ENCODE data around the gene SYN1. TPM values are rescaled to one million over a fixed set of nuclear protein-coding genes. Genes with fewer than 3 reads are reported as not detected.

SYN1 gene
- total RNA-seq, 1 experiment from 2014 or later: 0.26 TPM

DNA sequence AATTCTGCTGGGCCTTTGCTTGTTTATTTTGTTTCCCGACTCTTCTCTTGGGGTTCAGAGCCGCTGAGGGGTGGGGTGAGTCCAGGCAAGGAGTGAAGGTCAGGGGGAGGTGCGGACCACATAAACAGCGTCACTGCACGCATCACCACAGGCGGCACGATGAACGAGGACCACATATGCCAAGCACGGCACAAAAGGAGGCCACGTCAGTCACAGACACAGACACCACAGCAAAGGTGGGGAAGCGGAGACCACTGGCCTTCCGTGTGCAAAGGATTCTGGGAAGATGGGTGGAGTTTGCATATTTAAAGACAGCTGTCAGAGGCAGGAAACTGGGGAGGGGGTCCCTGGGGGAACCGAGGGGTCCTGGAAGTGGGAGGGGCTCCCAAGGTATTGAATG lies 47.8 kb downstream of the SYN1 start:
- Histone ChIP-seq H3K27me3 (no peaks in the 10 kb centered on the region), H3K9me3 (no peaks in the 10 kb centered on the region), H3K4me3 (no peak overlapping the region), H3K36me3 (peaks cover 6% of the 10 kb centered on the region)
- no peak for DNase-seq

DNA sequence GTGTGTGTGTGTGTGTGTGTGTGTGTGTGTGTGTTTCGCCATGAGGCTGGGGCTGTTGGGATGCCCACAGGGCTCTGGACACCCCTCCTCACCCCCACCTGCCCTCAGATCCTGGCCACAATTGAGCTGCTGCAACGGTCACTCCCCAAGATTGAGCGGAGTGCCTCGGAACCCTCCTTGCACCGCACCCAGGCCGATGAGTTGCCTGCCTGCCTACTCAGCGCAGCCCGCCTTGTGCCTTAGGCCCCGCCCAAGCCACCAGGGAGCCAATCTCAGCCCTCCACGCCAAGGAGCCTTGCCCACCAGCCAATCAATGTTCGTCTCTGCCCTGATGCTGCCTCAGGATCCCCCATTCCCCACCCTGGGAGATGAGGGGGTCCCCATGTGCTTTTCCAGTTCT lies 48.4 kb downstream of the SYN1 start:
- H3K4me3 ChIP-seq: no peak overlapping the region
- H3K27me3 ChIP-seq: no peaks in the 10 kb centered on the region
- no peak for DNase-seq
- H3K9me3 ChIP-seq: no peaks in the 10 kb centered on the region
- H3K36me3 ChIP-seq: peaks cover 6% of the 10 kb centered on the region

- no peak for DNase-seq
- no peaks in the 10 kb centered on the region for H3K27me3 ChIP-seq
- H3K4me3 ChIP-seq: no peak overlapping the region
- peaks cover 6% of the 10 kb centered on the region for H3K36me3 ChIP-seq
- H3K9me3 ChIP-seq: no peaks in the 10 kb centered on the region
Observed at GRCh38 chrX:47570794-47571193, 48.9 kb downstream of the SYN1 start.

GRCh38 chrX:47568656-47569295 lies 50.9 kb downstream of the SYN1 start:
- H3K9me3 ChIP-seq: no peaks in the 10 kb centered on the region
- no peak overlapping the region for H3K4me3 ChIP-seq

GRCh38 chrX:47566841-47567240 lies 52.8 kb downstream of the SYN1 start:
- H3K4me3 ChIP-seq: no peak overlapping the region
- peaks cover 17% of the 10 kb centered on the region for H3K36me3 ChIP-seq
- no peak for DNase-seq
- H3K27me3 ChIP-seq: no peaks in the 10 kb centered on the region
- no peaks in the 10 kb centered on the region for H3K9me3 ChIP-seq

More at GRCh38 chrX:47568656-47569295, 50.9 kb downstream of the SYN1 start:
- H3K36me3 ChIP-seq: peaks cover 8% of the 10 kb centered on the region
- no peaks in the 10 kb centered on the region for H3K27me3 ChIP-seq
- DNase-seq: no peak

DNA sequence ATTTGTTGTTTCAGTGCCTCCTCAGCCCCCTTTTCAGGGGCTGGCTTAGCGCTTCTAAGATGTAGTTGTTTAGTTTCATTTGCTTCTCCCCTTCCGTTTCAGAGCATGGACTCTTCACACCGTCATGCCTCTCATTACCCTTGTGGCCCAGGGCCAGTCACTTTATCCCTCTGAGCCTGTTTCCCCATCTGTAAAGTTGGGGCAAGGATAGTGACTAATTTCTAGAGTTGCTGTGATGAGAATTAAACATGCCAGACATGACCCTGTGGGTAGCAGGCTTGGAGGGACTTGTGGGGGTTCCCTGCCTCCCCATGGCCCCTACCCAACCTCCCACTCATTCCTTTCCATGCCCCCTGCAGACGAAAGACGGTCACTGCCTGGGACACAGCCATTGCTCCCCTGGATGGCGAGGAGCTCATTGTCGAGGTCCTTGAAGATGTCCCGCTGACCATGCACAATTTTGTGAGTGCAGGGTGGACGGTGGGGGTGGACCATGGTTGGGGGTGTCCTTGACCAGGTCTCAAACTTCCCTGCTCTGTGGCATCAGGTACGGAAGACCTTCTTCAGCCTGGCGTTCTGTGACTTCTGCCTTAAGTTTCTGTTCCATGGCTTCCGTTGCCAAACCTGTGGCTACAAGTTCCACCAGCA lies 55.1 kb downstream of the SYN1 start:
- no peaks in the 10 kb centered on the region for H3K27me3 ChIP-seq
- H3K4me3 ChIP-seq: no peak overlapping the region
- H3K9me3 ChIP-seq: no peaks in the 10 kb centered on the region

DNA sequence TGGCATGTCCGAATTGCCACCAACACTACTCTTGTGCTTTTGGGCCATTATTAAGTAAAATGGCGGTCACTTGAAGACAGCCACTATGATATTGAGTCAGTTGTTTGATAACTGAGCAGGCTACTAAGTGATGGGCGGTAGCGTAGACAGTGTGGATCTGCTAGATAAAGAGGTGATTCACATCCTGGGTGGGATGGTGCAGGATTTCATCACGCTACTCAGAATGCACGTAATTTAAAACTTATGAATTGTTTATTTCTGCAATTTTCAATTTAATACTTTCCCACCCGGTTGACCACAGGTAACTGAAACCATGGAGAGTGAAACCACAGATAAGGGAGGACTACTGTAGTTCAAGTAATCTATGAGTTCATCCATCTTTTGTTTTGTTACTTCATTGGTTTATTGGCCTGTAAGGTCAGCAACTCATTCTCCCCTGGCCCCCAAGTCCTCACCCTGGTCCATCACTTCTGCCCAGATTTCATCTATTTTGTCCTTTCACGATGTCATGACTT lies 55.8 kb downstream of the SYN1 start:
- Histone ChIP-seq H3K9me3 (no peaks in the 10 kb centered on the region), H3K27me3 (no peaks in the 10 kb centered on the region), H3K4me3 (no peak overlapping the region), H3K36me3 (peaks cover 13% of the 10 kb centered on the region)
- DNase-seq: no peak

More for the DNA sequence above, 55.1 kb downstream of the SYN1 start:
- H3K36me3 ChIP-seq: peaks cover 17% of the 10 kb centered on the region
- DNase-seq: no peak

DNA sequence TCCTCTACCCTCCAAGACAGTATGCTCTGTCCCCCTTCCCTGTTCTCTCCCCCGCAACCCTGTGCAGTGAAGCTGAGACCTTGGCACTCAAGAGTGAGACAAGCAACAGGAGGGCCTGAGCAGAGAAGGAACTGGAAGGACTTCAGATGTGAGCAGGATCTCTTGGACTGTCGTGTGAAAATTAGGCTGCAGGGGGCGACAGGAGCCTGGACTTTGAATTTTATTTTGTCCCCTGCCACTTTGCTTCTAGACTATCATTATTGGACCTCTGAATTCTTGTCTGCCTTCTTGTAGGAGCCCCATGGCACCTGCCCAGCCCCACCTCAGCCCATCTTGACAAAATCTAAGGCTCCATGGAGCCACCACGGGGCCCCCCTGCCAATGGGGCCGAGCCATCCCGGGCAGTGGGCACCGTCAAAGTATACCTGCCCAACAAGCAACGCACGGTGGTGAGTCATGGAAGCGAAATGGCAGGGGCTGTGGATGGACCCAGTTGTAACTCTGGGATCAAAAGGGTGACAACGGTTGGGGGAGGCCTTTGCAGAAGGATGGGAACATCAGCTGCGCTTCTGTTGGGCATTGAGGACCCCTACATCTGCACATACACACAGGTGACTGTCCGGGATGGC lies 56.9 kb downstream of the SYN1 start:
- Histone ChIP-seq H3K27me3 (no peaks in the 10 kb centered on the region), H3K9me3 (no peaks in the 10 kb centered on the region), H3K4me3 (no peak overlapping the region), H3K36me3 (peaks cover 12% of the 10 kb centered on the region)
- no peak for DNase-seq

- Histone ChIP-seq H3K9me3 (no peaks in the 10 kb centered on the region), H3K4me3 (peak overlapping the region; percentile 88), H3K36me3 (peaks cover 11% of the 10 kb centered on the region), H3K27me3 (no peaks in the 10 kb centered on the region)
- no peak for DNase-seq
Observed at GRCh38 chrX:47561659-47562151, 58.0 kb downstream of the SYN1 start.

DNA sequence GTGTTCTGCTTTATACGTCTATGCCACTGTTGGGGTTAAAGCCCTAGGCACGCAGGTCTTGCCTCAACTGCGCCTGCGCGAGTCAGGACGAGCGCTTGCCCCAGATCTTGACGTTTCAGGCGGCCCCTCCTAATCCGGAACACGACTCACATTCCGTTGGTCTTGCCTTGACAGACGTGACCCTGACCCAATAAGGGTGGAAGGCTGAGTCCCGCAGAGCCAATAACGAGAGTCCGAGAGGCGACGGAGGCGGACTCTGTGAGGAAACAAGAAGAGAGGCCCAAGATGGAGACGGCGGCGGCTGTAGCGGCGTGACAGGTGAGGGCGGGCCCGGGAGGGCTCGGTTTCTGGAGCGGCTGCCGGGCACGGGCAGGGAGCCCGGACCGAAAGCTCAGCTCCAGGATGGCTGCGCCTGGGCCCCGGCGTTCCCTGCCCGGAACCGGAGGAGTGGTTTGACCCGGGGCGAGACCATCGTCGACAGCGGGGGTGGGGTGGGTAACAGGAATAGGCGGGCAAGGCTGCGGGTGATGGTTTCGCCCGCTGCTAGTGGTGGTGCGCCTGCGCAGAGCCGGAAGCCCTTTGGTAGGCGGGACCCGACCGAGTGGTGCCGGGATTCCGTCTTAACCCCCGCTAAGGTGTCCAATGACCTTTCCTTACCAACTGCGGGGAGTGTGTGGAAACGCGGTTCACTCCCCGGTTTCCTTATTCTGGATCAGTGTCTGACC lies 58.6 kb downstream of the SYN1 start, which contains the start of gene ARAF:
ARAF (plus strand) TSS at position 272 of the 725 bp plus-strand sequence. CDS start 1,763 bp downstream, outside the sequence.
- peaks cover 11% of the 10 kb centered on the region for H3K36me3 ChIP-seq
- peak within 1 kb of the TSS; percentile 88 for H3K4me3 ChIP-seq
- H3K9me3 ChIP-seq: no peaks in the 10 kb centered on the region
- H3K27me3 ChIP-seq: no peaks in the 10 kb centered on the region
- DNase-seq: peak; percentile 98

DNA sequence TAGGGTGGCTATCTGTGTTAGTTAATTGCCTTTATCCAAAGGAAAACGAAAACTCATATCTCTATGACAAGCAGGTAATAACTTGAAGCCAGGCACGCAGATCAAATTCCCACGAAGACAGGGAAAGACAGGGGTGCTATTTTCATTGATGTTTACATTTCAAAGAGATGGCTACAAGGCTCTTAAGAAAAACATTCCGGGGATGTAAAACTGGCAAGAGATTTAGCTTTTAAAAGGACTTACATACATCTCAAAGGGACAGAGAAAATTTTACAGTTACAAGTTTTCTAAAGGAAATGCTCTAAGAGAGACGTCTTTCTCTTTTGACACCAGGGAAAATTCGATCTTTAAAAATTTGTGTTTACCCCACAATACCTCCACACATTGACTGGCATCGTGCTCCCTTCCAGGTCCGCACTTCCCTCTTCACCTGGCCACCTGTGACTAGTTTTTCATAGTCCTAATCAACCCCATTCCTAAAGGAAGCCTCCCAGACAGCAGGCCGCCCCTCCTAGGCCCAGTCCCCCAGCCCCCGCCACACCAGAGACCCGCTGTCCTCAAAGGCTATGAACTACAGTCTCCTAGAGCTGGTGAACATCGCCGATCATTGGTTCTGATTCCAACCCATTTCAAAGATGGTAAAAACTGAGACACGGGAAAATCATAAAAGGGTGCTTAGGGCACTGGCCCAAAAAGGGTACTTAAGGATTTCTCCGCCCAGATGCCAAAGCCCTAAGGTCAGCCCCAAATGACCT lies 59.3 kb downstream of the SYN1 start:
- H3K27me3 ChIP-seq: no peaks in the 10 kb centered on the region
- DNase-seq: no peak

DNA sequence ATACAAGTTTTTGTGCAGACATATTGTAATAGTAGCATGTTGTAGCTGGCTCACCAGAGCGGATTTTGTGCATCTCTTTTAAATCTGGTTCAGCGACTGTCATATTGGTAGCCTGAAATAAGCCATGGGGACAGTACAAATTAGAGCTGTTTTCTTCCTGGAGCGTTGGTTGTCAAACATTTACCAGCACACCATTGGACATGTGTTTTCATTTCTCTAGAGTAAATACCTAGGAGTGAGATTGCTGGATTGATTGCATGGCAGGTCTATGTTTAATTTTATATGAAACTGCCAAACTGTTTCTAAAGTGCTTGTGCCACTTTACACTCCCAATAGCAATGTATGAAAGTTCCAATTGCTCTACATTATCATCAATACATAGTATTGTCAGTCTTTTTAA lies 61.2 kb downstream of the SYN1 start:
- H3K36me3 ChIP-seq: peaks cover 6% of the 10 kb centered on the region
- H3K9me3 ChIP-seq: no peaks in the 10 kb centered on the region
- no peak overlapping the region for H3K4me3 ChIP-seq
- DNase-seq: no peak
- H3K27me3 ChIP-seq: no peaks in the 10 kb centered on the region

More for the DNA sequence above, 59.3 kb downstream of the SYN1 start:
- Histone ChIP-seq H3K9me3 (no peaks in the 10 kb centered on the region), H3K36me3 (peaks cover 11% of the 10 kb centered on the region), H3K4me3 (peak overlapping the region; percentile 88)

DNA sequence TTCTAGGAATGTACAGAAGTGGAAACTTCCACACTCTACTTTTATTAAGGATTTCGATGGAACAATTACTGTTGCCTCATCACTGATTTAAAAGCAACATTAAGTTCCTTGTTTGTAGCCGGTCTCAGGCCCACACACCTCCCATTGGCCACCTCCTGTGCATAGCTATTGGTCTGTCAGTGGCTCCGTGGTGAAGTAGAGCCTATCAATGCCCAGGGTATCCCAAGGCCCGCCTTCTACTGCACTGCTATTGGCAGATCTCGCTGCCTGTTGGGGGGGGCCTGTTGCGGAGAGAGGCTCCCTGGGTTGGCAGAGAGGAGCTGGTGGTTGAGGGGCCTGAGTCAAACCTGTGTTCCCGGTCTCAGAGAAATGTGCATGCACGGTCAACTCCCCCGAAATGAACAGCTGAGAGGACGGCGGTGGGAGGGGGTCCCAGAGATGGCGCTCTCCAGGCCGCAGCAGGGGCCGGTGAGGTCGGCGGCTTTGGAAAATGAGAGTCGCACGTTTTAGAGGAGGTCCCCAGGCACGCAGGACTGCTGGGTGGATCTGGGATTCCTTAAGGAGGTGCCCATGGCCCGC lies 63.5 kb downstream of the SYN1 start:
- Histone ChIP-seq H3K36me3 (no peaks in the 10 kb centered on the region), H3K27me3 (no peaks in the 10 kb centered on the region), H3K4me3 (peak overlapping the region; percentile 56), H3K9me3 (no peaks in the 10 kb centered on the region)
- peak; percentile 92 for DNase-seq

DNA sequence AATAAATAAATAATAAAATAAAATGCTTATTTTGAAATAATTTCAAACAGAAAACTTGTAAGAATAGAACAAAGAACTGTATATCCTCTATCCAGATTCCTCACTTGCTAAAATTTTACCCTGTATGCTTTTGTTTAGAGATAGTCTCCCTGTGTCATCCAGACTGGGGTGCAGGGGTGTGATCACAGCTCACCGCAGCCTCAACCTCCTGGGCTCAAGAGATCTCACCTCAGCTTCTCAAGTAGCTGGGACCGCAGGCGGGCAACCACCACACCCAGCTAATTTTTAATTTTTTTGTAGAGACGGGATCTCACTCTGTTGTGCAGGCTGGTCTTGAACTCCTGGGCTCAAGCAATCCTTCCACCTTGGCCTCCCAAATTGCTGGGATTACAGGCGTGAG lies 76.2 kb downstream of the SYN1 start:
- H3K27me3 ChIP-seq: no peaks in the 10 kb centered on the region
- no peaks in the 10 kb centered on the region for H3K9me3 ChIP-seq
- H3K4me3 ChIP-seq: no peak overlapping the region
- no peak for DNase-seq
- H3K36me3 ChIP-seq: no peaks in the 10 kb centered on the region

DNA sequence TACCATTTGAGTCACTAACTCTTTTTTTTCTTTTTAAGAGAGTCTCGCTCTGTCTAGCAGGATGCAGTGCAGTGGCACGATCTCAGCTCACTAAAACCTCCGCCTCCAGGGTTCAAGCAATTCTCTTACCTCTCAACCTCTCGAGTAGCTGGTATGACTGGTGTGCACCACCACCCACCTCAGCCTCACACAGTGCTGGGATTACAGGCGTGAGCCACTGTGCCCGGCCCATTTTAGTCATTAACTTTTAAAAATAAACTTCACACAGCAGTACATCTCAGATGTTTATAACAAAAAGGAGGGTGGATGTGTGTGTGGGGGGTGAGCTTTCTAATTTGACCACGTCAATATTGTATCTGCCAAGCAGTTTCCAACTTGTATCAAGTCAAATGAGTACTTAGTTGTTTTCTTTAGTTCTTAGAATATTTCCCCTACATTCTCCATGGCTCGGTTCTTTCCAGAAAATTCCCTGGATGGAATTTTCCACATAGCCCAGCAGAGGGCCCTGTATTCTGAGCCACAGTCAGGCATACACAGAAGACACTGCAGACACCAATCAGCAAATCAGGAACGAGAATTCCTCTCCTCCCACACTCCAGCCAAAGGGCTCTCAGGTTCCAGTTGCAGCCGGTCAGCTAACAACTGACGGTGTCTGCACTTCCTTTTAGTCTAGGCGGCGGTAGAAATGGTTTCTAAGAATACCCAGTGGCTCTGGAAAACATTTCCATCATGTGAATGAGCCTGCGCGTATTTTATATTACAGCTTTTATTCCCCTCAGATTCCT lies 78.7 kb downstream of the SYN1 start:
- Histone ChIP-seq H3K36me3 (no peaks in the 10 kb centered on the region), H3K4me3 (no peak overlapping the region), H3K27me3 (no peaks in the 10 kb centered on the region), H3K9me3 (no peaks in the 10 kb centered on the region)
- DNase-seq: peak; percentile 82
